Measurements from ENCODE around the gene SLC38A10.

DNA sequence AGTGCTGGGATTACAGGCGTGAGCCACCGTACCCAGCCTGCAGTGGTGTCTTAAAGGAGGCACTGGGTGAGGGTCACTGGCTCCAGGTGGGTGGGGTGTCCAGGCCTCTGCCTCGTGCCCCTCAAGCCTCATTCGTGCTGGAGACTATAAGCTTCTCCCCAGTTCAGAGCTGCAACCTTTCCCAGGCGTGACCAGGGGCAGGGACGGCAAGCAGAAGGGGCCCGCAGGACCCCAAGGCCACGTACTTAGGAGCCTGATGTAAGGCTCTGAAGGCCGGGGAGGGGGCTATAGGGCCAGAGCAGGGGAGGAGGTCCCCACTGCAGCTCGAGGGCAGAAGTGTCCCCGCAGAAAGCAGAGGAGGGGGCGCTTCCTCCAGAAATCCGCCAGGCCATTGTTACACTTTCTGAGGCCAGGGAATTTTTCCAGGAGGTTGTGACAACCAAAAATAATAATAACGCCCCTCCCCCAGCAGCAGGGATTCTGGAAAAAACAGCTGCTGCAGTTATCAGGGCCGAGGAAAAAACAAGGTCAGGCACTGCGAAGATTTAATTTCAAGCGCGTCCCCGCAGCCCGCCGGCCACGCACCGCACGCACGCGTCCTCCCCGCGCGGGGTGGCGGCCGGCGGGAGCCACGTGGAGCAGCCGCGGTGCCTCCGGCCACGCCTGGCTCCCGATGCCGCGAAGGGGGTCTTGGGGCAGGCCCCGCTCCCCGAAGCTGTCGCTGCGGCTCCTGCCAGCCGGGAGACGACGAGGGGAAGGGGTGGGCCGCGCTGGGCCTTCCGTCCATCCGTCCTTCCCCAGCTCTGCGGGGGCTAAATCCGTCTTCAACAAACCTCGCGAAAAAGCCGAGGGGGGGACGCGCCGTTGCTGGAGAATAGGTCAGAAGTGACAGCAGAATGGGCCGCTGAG, 45.8 kb upstream of the SLC38A10 start:
- TF ChIP-seq, protein P1, sequence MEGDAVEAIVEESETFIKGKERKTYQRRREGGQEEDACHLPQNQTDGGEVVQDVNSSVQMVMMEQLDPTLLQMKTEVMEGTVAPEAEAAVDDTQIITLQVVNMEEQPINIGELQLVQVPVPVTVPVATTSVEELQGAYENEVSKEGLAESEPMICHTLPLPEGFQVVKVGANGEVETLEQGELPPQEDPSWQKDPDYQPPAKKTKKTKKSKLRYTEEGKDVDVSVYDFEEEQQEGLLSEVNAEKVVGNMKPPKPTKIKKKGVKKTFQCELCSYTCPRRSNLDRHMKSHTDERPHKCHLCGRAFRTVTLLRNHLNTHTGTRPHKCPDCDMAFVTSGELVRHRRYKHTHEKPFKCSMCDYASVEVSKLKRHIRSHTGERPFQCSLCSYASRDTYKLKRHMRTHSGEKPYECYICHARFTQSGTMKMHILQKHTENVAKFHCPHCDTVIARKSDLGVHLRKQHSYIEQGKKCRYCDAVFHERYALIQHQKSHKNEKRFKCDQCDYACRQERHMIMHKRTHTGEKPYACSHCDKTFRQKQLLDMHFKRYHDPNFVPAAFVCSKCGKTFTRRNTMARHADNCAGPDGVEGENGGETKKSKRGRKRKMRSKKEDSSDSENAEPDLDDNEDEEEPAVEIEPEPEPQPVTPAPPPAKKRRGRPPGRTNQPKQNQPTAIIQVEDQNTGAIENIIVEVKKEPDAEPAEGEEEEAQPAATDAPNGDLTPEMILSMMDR (IDR thresholded peaks at IDR 0.05; ENCODE audit: low read depth, low read length, poor library complexity, severe bottlenecking) = no peak
- TF ChIP-seq EZH2phosphoT487 (IDR thresholded peaks at IDR 0.05; ENCODE audit: borderline replicate concordance, low read length) = no peak
